Mesenchymal stem cell (in vitro differentiated cells and primary cell): ENCODE data around the gene C19orf12.

Source experiments
- DNase-seq: peaks from one replicate; pipeline ENCODE4 v3.0.0-alpha.2; 2013
- H2AFZ ChIP-seq: one replicate; pipeline ENCODE4 v1.6.1; 2013; ENCODE audit warnings: low read depth, mild to moderate bottlenecking, control low read depth, inconsistent platforms, low read length, moderate library complexity
- H2AK5ac ChIP-seq: 2 replicates; pipeline ENCODE4 v1.6.1; 2013; ENCODE audit warnings: low read length, moderate library complexity, mild to moderate bottlenecking, inconsistent platforms; ENCODE audit not compliant: severe bottlenecking
- H2BK120ac ChIP-seq: one replicate; pipeline ENCODE4 v1.6.1; 2013; ENCODE audit warnings: low read depth, mild to moderate bottlenecking, inconsistent platforms, low read length, moderate library complexity
- H2BK12ac ChIP-seq, 2 experiments: one replicate each; pipeline ENCODE4 v1.6.1; 2013; ENCODE audit warnings: inconsistent platforms in 2 of 2, low read length in 2 of 2, mild to moderate bottlenecking in 2 of 2, moderate library complexity in 2 of 2, control low read depth in 1 of 2
- H2BK15ac ChIP-seq: one replicate; pipeline ENCODE4 v1.6.1; 2013; ENCODE audit warnings: mild to moderate bottlenecking, low read depth, inconsistent platforms; ENCODE audit not compliant: poor library complexity, severe bottlenecking
- H2BK5ac ChIP-seq: 2 replicates; pipeline ENCODE4 v1.6.1; 2013; ENCODE audit warnings: low read depth, mild to moderate bottlenecking, low read length, control low read depth, inconsistent platforms; ENCODE audit not compliant: poor library complexity, severe bottlenecking
- H3K14ac ChIP-seq, 2 experiments: one replicate each; pipeline ENCODE4 v1.6.1; 2013; ENCODE audit warnings: inconsistent platforms in 2 of 2, low read length in 2 of 2, control low read depth in 1 of 2, mild to moderate bottlenecking in 1 of 2, moderate library complexity in 1 of 2
- H3K18ac ChIP-seq, 2 experiments: one replicate each; pipeline ENCODE4 v1.6.1; 2013; ENCODE audit warnings: inconsistent platforms in 2 of 2, low read length in 2 of 2, control low read depth in 1 of 2, low read depth in 1 of 2, mild to moderate bottlenecking in 1 of 2
- H3K23ac ChIP-seq, 2 experiments: one replicate each; pipeline ENCODE4 v1.6.1; 2013; ENCODE audit warnings: inconsistent platforms in 2 of 2, low read length in 2 of 2, mild to moderate bottlenecking in 2 of 2, moderate library complexity in 2 of 2, control low read depth in 1 of 2
- H3K27ac ChIP-seq: 2 replicates; pipeline ENCODE4 v1.5.1; 2013; ENCODE audit warnings: mild to moderate bottlenecking, moderate library complexity, low read length, control low read depth, inconsistent platforms; ENCODE audit not compliant: poor library complexity, severe bottlenecking
- H3K27me3 ChIP-seq, 2 experiments: 2 replicates each; pipeline versions ENCODE4 v1.6.1 to v1.7.0; 2013; ENCODE audit warnings: low read length in 2 of 2, mild to moderate bottlenecking in 2 of 2, moderate library complexity in 2 of 2, control low read depth in 1 of 2, inconsistent platforms in 1 of 2; ENCODE audit not compliant: control insufficient read depth in 1 of 2, insufficient read depth in 1 of 2
- H3K36me3 ChIP-seq, 2 experiments: 2 replicates each; pipeline versions ENCODE4 v1.6.1 to v1.7.0; 2013; ENCODE audit warnings: low read length in 2 of 2, control low read depth in 1 of 2, inconsistent platforms in 1 of 2, low read depth in 1 of 2, mild to moderate bottlenecking in 1 of 2; ENCODE audit not compliant: insufficient read depth in 2 of 2, control insufficient read depth in 1 of 2
- H3K4ac ChIP-seq, 2 experiments: one replicate each; pipeline ENCODE4 v1.6.1; 2013; ENCODE audit warnings: inconsistent platforms in 2 of 2, low read length in 2 of 2, mild to moderate bottlenecking in 2 of 2, moderate library complexity in 2 of 2, control low read depth in 1 of 2, low read depth in 1 of 2
- H3K4me1 ChIP-seq: 2 replicates; pipeline ENCODE4 v1.6.1; 2013; ENCODE audit warnings: low read depth, low read length, control low read depth; ENCODE audit not compliant: control insufficient read depth, insufficient read depth
- H3K4me2 ChIP-seq: 2 replicates; pipeline ENCODE4 v1.6.1; 2013; ENCODE audit warnings: low read length, mild to moderate bottlenecking, inconsistent platforms; ENCODE audit not compliant: poor library complexity, severe bottlenecking
- H3K4me3 ChIP-seq, 2 experiments: 2 replicates each; pipeline versions ENCODE4 v1.5.1 to v1.7.0; 2013; ENCODE audit warnings: low read length in 2 of 2, mild to moderate bottlenecking in 2 of 2, control low read depth in 1 of 2, low read depth in 1 of 2; ENCODE audit not compliant: insufficient read depth in 1 of 2
- H3K79me1 ChIP-seq: replicated peaks from 2 replicates; pipeline ENCODE4 v1.6.1; 2013; ENCODE audit warnings: mild to moderate bottlenecking, control low read depth, low read length, inconsistent platforms; ENCODE audit not compliant: poor library complexity, severe bottlenecking
- H3K9ac ChIP-seq: 2 replicates; pipeline ENCODE4 v1.7.0; 2013; ENCODE audit warnings: mild to moderate bottlenecking, low read length, moderate library complexity
- H3K9me3 ChIP-seq: 2 replicates; pipeline ENCODE4 v1.7.0; 2013; ENCODE audit warnings: mild to moderate bottlenecking, low read length; ENCODE audit not compliant: control insufficient read depth
- H4K8ac ChIP-seq: one replicate; pipeline ENCODE4 v1.6.1; 2013; ENCODE audit warnings: inconsistent platforms, mild to moderate bottlenecking, low read length, moderate library complexity
- H4K91ac ChIP-seq: one replicate; pipeline ENCODE4 v1.6.1; 2013; ENCODE audit warnings: mild to moderate bottlenecking, low read length, inconsistent platforms
- WGBS: methylation state at CpG from one replicate; pipeline ENCODE4 v1.1.7; 2013; ENCODE audit warnings: mixed read lengths; 5-methylcytosine and 5-hydroxymethylcytosine counted together

C19orf12 gene

GRCh38 chr19:29706635-29707034 is 8.4 kb downstream of the C19orf12 start:
- Histone ChIP-seq H3K23ac (no peak overlapping the region), H2BK12ac (no peak overlapping the region), H2AK5ac (no peak overlapping the region), H3K14ac (no peak overlapping the region), H3K4me2 (no peak overlapping the region), H2BK15ac (no peak overlapping the region), H3K79me1 (peaks cover 52% of the 10 kb centered on the region), H3K9me3 (no peaks in the 10 kb centered on the region), H2BK120ac (no peak overlapping the region), H3K27me3 (no peaks in the 10 kb centered on the region), H4K91ac (no peak overlapping the region), H2BK5ac (no peak overlapping the region), H3K4me1 (peaks cover 3% of the 10 kb centered on the region), H3K4ac (no peak overlapping the region), H3K9ac (no peak overlapping the region), H3K36me3 (peaks cover 41 to 52% of the 10 kb centered on the region in 2 experiments), H3K4me3 (no peak overlapping the region), H3K27ac (no peak overlapping the region), H2AFZ (no peak overlapping the region), H3K18ac (no peak overlapping the region), H4K8ac (no peak overlapping the region)
- DNase-seq = no peak
- 95% methylated on average over 5 of the region's 6 CpGs for WGBS

DNA sequence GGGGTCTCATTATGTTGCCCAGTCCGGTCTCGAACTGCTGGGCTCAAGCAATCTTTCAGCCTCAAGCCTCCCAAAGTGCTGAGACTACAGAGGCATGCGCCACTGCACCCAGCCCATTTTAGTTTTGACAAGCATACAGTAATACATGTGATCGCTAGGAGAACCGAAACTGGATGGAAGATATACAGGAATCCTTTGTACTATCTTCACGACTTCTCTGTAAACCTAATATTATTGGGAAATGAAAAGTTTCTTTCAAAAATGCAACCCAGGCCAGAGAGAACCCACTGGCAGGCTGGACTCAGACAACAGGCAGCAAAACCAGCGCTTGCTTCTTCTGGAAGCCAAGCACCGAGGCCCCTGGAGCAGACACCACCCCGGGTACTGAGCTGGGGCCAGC is 9.4 kb downstream of the C19orf12 start:
- Histone ChIP-seq H3K9me3 (no peaks in the 10 kb centered on the region), H4K8ac (no peak overlapping the region), H2AFZ (no peak overlapping the region), H2BK120ac (no peak overlapping the region), H3K36me3 (peaks cover 48 to 52% of the 10 kb centered on the region in 2 experiments), H3K27ac (no peak overlapping the region), H3K23ac (no peak overlapping the region), H2BK12ac (no peak overlapping the region), H3K9ac (no peak overlapping the region), H3K4me2 (no peak overlapping the region), H3K79me1 (peaks cover 47% of the 10 kb centered on the region), H4K91ac (no peak overlapping the region), H2AK5ac (no peak overlapping the region), H2BK5ac (no peak overlapping the region), H3K4me1 (peaks cover 3% of the 10 kb centered on the region), H3K4me3 (no peak overlapping the region), H3K4ac (no peak overlapping the region), H2BK15ac (no peak overlapping the region), H3K18ac (no peak overlapping the region), H3K14ac (no peak overlapping the region), H3K27me3 (no peaks in the 10 kb centered on the region)
- no peak for DNase-seq
- WGBS = 99% methylated on average over 9 of the region's 9 CpGs

- DNase-seq = no peak
- no peak overlapping the region for H2AK5ac ChIP-seq
- no peak overlapping the region for H3K14ac ChIP-seq
- no peak overlapping the region for H3K23ac ChIP-seq
- no peaks in the 10 kb centered on the region for H3K9me3 ChIP-seq
- H3K36me3 ChIP-seq = peaks cover 48 to 49% of the 10 kb centered on the region in 2 experiments
- H3K27me3 ChIP-seq = no peaks in the 10 kb centered on the region
- no peak overlapping the region for H2BK12ac ChIP-seq
- H3K4me2 ChIP-seq = no peak overlapping the region
- no peak overlapping the region for H3K27ac ChIP-seq
- H2BK120ac ChIP-seq = no peak overlapping the region
- H4K8ac ChIP-seq = no peak overlapping the region
- H3K9ac ChIP-seq = no peak overlapping the region
- H2BK15ac ChIP-seq = no peak overlapping the region
- H2AFZ ChIP-seq = no peak overlapping the region
- no peak overlapping the region for H2BK5ac ChIP-seq
- H3K79me1 ChIP-seq = peaks cover 40% of the 10 kb centered on the region
- 96% methylated on average over 13 of the region's 14 CpGs for WGBS
- H3K4me1 ChIP-seq = peaks cover 3% of the 10 kb centered on the region
- no peak overlapping the region for H3K18ac ChIP-seq
- H4K91ac ChIP-seq = no peak overlapping the region
- no peak overlapping the region for H3K4me3 ChIP-seq
- H3K4ac ChIP-seq = no peak overlapping the region
These were observed 10.2 kb downstream of the C19orf12 start for GRCh38 chr19:29704562-29705558.

DNA sequence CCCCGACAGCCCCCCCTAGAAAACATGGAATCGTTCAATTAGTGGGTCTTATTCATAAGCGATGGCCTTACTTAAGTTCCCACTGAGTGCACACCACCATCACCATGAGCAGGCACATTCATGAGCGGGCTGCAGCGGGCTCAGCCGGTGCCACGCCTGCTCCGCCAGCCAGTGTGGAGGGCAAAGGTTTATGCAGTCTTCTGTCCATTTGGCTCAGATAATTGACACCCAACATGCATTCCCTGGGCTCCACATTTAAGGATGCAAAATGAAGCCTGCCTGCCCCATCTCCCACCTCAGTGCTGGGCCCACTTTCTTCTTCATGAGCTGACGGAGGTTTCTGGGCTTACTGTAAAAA is 12.1 kb downstream of the C19orf12 start:
- Histone ChIP-seq H3K9ac (no peak overlapping the region), H3K4me2 (no peak overlapping the region), H2BK15ac (no peak overlapping the region), H2BK120ac (no peak overlapping the region), H4K91ac (no peak overlapping the region), H3K4me3 (no peak overlapping the region), H4K8ac (no peak overlapping the region), H3K4ac (no peak overlapping the region), H2BK12ac (no peak overlapping the region), H2AK5ac (no peak overlapping the region), H3K36me3 (peaks cover 40 to 48% of the 10 kb centered on the region in 2 experiments), H3K23ac (no peak overlapping the region), H3K79me1 (peaks cover 27% of the 10 kb centered on the region), H3K4me1 (no peaks in the 10 kb centered on the region), H2AFZ (no peak overlapping the region), H3K14ac (no peak overlapping the region), H3K27me3 (no peaks in the 10 kb centered on the region), H3K27ac (no peak overlapping the region), H2BK5ac (no peak overlapping the region), H3K9me3 (no peaks in the 10 kb centered on the region), H3K18ac (no peak overlapping the region)
- no peak for DNase-seq
- over 99% methylated on average over 9 of the region's 9 CpGs for WGBS
